ENCODE measurements around the gene GRIK2. TPM values are rescaled to one million over a fixed set of nuclear protein-coding genes. Genes with fewer than 3 reads are reported as not detected.
A peak's percentile ranks its signal among the peaks of the same experiment; 100 is the strongest.

GRIK2 gene
- total RNA-seq, 1 experiment from 2014 or later: 0.70 TPM

- Histone ChIP-seq H2AFZ (ENCODE audit: low read length) (peak overlapping the region; percentile 67), H2BK20ac (ENCODE audit: low read depth, low read length, poor library complexity, severe bottlenecking) (no peak overlapping the region), H2BK120ac (ENCODE audit: low read depth, low read length, poor library complexity, severe bottlenecking) (no peak overlapping the region), H3T11ph (ENCODE audit: low read length) (no peak overlapping the region), H2AK5ac (ENCODE audit: insufficient read length, low read length) (no peak overlapping the region), H3K23me2 (ENCODE audit: insufficient read length, low read depth, low read length, poor library complexity, severe bottlenecking) (no peaks in the 10 kb centered on the region), H2BK15ac (ENCODE audit: low read depth, low read length) (no peak overlapping the region), H3K79me1 (ENCODE audit: insufficient read depth, low read depth, low read length, poor library complexity, severe bottlenecking) (no peaks in the 10 kb centered on the region), H3K18ac (ENCODE audit: insufficient read length, low read depth, low read length) (peak overlapping the region; percentile 73), H3K9me3 (ENCODE audit: control insufficient read depth, low read depth, low read length) (no peaks in the 10 kb centered on the region), H4K91ac (ENCODE audit: insufficient read length, low read depth, low read length) (no peak overlapping the region), H3K4me1 (ENCODE audit: insufficient read depth, low read length) (peaks cover 5% of the 10 kb centered on the region), H2BK12ac (ENCODE audit: insufficient read length, low read depth, low read length) (no peak overlapping the region), H3K23ac (ENCODE audit: insufficient read length, low read depth, low read length) (no peak overlapping the region), H2BK5ac (ENCODE audit: insufficient read length, low read length) (no peak overlapping the region), H3K9ac (ENCODE audit: extremely low read depth, insufficient read length, low read length) (no peak overlapping the region), H3K4me2 (ENCODE audit: insufficient read depth, insufficient read length, low read length) (peak overlapping the region; percentile 50), H3K79me2 (ENCODE audit: insufficient read depth, low read length) (no peaks in the 10 kb centered on the region), H3K27me3 (ENCODE audit: insufficient read depth, low read length) (no peaks in the 10 kb centered on the region), H3K14ac (ENCODE audit: insufficient read depth, low read length) (no peak overlapping the region), H4K8ac (replicated peaks; ENCODE audit: insufficient read length, low read depth, low read length) (no peak overlapping the region), H4K5ac (ENCODE audit: insufficient read length, low read depth, low read length) (no peak overlapping the region), H3K56ac (ENCODE audit: insufficient read length, low read depth, low read length) (no peak overlapping the region), H3K4ac (ENCODE audit: low read depth, low read length) (no peak overlapping the region), H4K20me1 (ENCODE audit: control insufficient read depth, insufficient read depth, insufficient read length) (no peaks in the 10 kb centered on the region), H3K27ac (ENCODE audit: insufficient read length, low read depth, low read length) (peak overlapping the region; percentile 57)
- DNase-seq: peak; percentile 46
- no peaks in the 10 kb centered on the region for H3K9me3 Mint-ChIP-seq
- H3K4me1 Mint-ChIP-seq: peaks cover 32 to 35% of the 10 kb centered on the region in 2 experiments
- TF ChIP-seq CTCF (conservative IDR thresholded peaks at IDR 0.05): peak; percentile 46; the same call in 2 of the 3 replicates
- H3K4me3 Mint-ChIP-seq: no peak overlapping the region
- WGBS (ENCODE audit: extremely low coverage, insufficient read length, low lambda C conversion rate): no CpG with 5 or more reads among the region's 3 CpGs
- H3K27ac Mint-ChIP-seq: peak overlapping the region; percentile 73 to 96 (median 94); a peak in 5 of 7 replicates
- no peaks in the 10 kb centered on the region; a peak in 1 of 7 replicates for H3K36me3 Mint-ChIP-seq (ENCODE audit: insufficient read depth in 1 of 3, low read depth in 3 of 3)
- no peaks in the 10 kb centered on the region for H3K27me3 Mint-ChIP-seq (ENCODE audit: low read depth)
Measured at GRCh38 chr6:101847690-101848089, 454.2 kb downstream of the GRIK2 start.

Measured in H9 (cell line).